ENCODE measurements around the gene AIFM3. TPM values are rescaled to one million over a fixed set of nuclear protein-coding genes. Genes with fewer than 3 reads are reported as not detected.
"Not testable (repeated sequence)": the region's sequence is repeated elsewhere in the genome, so short reads cannot be mapped to it uniquely, and the experiment has no call there.

The AIFM3 gene
- total RNA-seq, 1 donor from 2014 or later, result 0.52 TPM

GRCh38 chr22:20994902-20995241 lies 27.8 kb downstream of the AIFM3 start:
- ATAC-seq (no peak), DNase-seq (no peak)
- intact Hi-C loops (cut with micrococcal nuclease), result no loop called here

- intact Hi-C loops (cut with micrococcal nuclease), result no loop called here
- no peak for DNase-seq
Observed at GRCh38 chr22:20995329-20996030, 28.4 kb downstream of the AIFM3 start.

GRCh38 chr22:20996031-20996410 lies 29.0 kb downstream of the AIFM3 start:
- ATAC-seq, result no peak
- intact Hi-C loops (cut with micrococcal nuclease), result no loop called here
- DNase-seq, result no peak

More at GRCh38 chr22:20995329-20996030, 28.4 kb downstream of the AIFM3 start:
- ATAC-seq, result no peak

DNA sequence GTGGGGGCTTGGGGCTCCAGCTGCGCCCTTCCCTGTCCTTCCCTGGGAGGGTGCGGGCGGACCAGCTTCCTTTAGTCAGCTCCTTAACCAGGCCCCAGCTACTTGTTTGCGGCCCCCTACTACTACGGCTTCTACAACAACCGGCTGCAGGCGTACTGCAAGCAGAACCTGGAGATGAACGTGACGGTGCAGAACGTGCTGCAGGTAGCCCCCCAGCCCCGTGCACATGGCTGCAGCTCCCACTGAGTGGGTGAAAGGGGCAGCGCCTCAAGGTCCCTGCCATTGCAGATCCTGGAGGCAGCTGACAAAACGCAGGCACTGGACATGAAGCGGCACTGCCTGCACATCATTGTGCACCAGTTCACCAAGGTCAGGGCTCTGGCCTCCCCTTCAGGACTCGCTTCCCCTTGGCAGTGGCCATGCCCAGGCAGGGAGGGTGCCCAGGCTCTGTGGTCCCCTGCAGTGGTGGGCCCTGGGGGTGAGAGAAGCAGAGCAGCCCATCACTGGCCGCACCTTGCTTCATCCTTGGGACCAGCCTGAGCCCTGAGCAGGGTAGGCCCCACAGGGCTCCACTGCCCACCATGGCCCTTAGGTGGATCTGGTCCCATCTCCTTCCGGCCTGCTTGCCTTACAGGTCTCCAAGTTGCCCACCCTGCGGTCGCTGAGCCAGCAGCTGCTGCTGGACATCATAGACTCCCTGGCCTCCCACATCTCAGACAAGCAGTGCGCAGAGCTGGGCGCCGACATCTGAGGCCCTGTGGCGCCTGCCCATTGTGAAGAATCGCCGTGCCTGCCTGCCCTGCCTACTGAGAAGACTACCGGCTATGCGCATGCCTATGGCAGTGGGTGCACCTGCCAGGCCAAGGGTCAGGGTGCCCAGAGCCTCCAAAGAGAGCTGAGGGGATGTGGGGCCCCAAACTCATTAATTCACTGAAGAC lies 29.8 kb downstream of the AIFM3 start:
- intact Hi-C loops (cut with micrococcal nuclease), result no loop called here
- ATAC-seq (no peak), DNase-seq (no peak)

- no peak for ATAC-seq
- intact Hi-C loops (cut with micrococcal nuclease), result no loop called here
- DNase-seq, result no peak
Observed at GRCh38 chr22:20997536-20998257, 30.6 kb downstream of the AIFM3 start.

DNA sequence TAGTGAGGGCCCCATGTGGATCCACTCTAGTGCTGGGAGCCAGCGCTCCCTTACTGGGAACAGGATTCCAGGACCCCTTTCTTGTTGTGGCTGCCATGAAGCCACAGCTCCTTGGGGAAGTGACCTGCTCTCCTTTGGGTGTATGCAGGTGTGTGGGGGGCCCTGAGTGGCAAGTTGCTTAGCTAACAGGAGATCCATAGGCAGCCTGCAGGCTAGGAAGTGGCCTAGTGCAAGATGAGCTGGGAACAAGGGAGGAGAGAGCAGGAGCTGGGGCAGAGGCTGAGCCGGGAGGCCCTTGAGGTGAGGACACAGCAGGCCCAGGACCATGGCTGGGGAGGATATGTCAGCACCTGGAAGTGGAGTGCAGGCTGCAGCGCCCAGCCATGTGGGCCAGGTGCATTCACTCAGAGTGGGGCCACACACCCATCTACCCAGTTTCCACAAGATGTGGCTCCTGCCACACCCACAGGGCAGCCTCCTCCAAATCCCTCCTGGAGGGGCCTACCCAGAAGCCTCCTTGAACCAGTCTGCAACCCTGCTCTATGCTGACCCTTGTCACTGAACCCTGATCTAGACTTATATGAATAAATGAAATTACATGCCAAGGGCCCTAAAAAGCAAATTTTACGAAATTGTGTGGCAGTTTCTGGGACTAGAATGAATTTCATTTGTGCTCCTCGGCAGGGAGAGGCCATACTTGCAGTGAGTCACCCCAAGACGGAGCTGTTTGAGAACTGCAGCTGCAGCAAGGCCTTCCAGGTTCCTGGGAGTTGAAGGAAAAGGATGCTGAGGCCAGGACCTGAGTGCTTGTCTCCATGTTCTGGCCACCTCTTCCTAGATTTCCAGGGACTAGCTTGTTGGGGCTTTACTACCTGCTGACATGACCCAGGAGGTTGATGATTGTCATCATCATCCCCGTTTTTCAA lies 31.6 kb downstream of the AIFM3 start:
- no peak for DNase-seq
- intact Hi-C loops (cut with micrococcal nuclease), result no loop called here
- ATAC-seq, result no peak

- ATAC-seq (no peak), DNase-seq (no peak)
- intact Hi-C loops (cut with micrococcal nuclease), result no loop called here
Observed at GRCh38 chr22:20999350-21000206, 32.5 kb downstream of the AIFM3 start.

- no peak for ATAC-seq
- DNase-seq, result no peak
- intact Hi-C loops (cut with micrococcal nuclease), result no loop called here
Observed at GRCh38 chr22:21000207-21000986, 33.3 kb downstream of the AIFM3 start.

GRCh38 chr22:21000987-21001600 lies 34.0 kb downstream of the AIFM3 start:
- DNase-seq (no peak), ATAC-seq (peak; percentile 19)
- intact Hi-C loops (cut with micrococcal nuclease), result no loop called here

DNA sequence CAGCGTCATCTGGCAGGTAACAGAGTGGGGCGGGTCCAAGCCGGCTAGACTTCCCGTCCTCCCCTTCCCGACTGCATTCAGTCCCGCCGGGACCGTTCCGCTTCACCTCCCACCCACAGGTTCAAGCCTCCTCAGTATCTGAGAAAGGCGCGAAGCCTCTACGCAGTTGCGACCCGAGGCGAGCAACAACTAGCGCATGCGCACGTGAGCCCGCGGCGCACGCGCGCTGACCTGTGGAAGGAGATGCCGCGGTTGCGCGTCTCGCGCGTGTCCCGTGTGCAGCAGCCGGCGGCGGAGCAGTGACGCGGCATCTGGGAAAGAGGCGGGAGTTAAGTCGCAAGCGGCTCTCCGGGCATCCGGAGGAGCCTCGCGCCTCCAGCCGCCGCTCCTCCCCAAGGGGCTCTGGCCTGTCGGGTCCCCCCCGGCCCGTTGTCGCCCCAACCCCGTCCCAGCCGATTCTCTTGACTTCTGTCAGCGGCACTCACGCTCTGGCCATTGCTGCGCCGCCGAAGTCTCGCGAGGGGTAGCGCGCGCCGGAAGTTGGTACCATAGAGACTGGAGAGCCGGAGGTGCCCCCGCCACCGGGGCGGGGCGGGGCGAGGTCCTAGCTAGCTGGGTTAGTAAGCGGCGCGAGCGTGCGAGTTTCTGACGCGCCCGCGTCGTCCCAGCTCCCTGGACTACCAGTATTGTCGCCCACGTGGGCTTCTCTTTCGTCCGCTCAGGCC lies 34.7 kb downstream of the AIFM3 start, which contains the start of gene THAP7:
Gene THAP7, minus strand, starts transcription at position 518 of the 725 bp plus-strand sequence. Its CDS starts 207 bp downstream, at position 311.
- ATAC-seq (peak; percentile 96), DNase-seq (peak; percentile 99)
- intact Hi-C loops (cut with micrococcal nuclease), result no loop called here

GRCh38 chr22:21003782-21004181 lies 36.7 kb downstream of the AIFM3 start:
- ATAC-seq, result no peak
- no peak for DNase-seq
- intact Hi-C loops (cut with micrococcal nuclease), result no loop called here

GRCh38 chr22:21009208-21009607 lies 42.2 kb downstream of the AIFM3 start:
- DNase-seq; intact Hi-C loops (cut with micrococcal nuclease); ATAC-seq: not testable (repeated sequence)

- intact Hi-C loops (cut with micrococcal nuclease), result no loop called here
- ATAC-seq (peak; percentile 39), DNase-seq (no peak)
Observed at GRCh38 chr22:21009638-21010425, 42.8 kb downstream of the AIFM3 start.

DNA sequence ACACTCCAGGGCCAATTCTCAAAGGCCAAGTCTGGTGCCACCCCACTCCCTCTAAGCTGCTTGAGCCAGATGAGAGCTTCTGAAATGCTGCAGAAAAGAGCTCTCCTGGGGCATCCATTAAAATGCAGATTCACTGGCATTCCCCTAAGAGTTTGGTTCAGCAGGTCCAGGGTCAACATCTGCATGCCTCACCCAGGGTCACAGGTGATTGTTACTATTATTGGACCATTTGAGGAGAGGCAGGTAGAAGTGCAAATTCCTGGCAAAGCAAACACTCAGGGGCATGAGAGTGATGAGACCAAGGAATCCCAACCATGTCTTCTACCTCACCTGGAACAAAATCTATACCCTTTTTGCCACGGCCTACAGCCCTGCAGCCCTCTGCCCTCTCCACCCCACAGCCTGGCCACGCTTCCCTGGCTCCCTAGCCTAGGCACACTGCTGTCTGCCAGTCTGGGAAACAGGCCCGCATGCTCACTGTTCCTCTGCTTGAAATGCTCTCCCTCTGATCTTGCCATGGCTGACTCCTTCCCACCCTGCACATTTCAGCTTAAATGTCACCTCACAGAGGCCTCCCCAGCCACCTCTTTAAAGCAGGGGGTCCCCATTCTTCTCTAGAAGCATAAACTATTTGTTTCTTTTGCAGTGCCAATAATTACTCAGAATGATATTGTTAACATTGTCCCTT lies 43.5 kb downstream of the AIFM3 start:
- DNase-seq, result no peak
- intact Hi-C loops (cut with micrococcal nuclease), result no loop called here
- no peak for ATAC-seq

All from left ventricle myocardium superior (tissue), 1 donor.